Colonic mucosa (tissue), 4 donors: Measurements from ENCODE around the gene DNAH17. TPM values are rescaled to one million over a fixed set of nuclear protein-coding genes. Genes with fewer than 3 reads are reported as not detected.

Experiments used
- DNase-seq: peaks from one replicate; pipeline ENCODE4 v3.0.0-alpha.2; 2020
- H3K27ac ChIP-seq: fragments of 200-600 bp; one replicate; pipeline ENCODE4 v1.8.0; 2021
- H3K27me3 ChIP-seq: fragments of 200-600 bp; one replicate; pipeline ENCODE4 v1.8.0; 2021
- H3K36me3 ChIP-seq: fragments of 200-600 bp; one replicate; pipeline ENCODE4 v1.8.0; 2021
- H3K4me1 ChIP-seq: fragments of 200-600 bp; one replicate; pipeline ENCODE4 v1.8.0; 2021; ENCODE audit warnings: mild to moderate bottlenecking
- H3K4me3 ChIP-seq: fragments of 200-600 bp; one replicate; pipeline ENCODE4 v1.8.0; 2021
- H3K9ac ChIP-seq, 2 donors: one replicate each; pipeline ENCODE4 v1.7.0; 2013; ENCODE audit warnings: control low read depth in 2 of 2, low read depth in 2 of 2, low read length in 2 of 2
- H3K9me3 ChIP-seq: fragments of 200-600 bp; one replicate; pipeline ENCODE4 v1.8.0; 2021
- CTCF ChIP-seq: fragments of 200-600 bp; IDR thresholded peaks from one replicate; pipeline ENCODE4 v1.8.0; 2022; ENCODE audit warnings: antibody characterized with exemption, mild to moderate bottlenecking
- intact Hi-C: fragments of 100-400 bp; cut with DNase I; formaldehyde crosslinking; loops from one replicate; pipeline ENCODE4 v1.14.1; 2022
- total RNA-seq, 2 donors: library from RNA; stranded (reverse); fragmentation: NEBNext Ultra II Directional in 1 of 2; extraction: Animal tissue kit (Norgen Biotek cat#: 25700) in 1 of 2; gene quantifications; one replicate each; pipeline ENCODE4 v1.2.1, GENCODE V29; 2021
- donor health status: healthy.
- donor health status: DM: no; HTN: no; CAD: no.
- donor health status: DM: no; HTN: no; CAD: no.

DNAH17 gene
- total RNA-seq, 2 donors from 2014 or later = 0.05 to 0.19 TPM

DNA sequence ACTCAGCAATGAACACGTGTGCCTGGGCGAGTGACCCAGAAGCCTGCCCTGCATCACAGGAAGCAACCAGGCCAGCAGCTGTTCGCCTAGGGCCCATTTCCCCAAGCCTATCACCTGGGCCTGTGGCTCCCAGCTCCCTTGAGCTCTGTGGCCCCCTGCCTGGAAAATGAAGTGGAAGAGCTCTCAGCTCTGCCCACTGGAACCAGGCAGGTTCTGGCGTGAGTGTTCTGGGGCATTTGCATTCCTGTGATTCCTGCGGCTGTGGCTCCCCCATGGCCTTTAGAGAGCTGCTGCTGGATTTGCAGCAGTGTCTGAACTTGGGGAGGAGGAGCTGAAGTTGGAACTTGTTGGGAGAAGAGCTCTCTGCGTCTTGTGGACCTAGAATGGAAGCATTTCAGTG lies 175.9 kb downstream of the DNAH17 start:
- no peaks in the 10 kb centered on the region for H3K4me1 ChIP-seq
- no peak for DNase-seq
- peaks cover 57% of the 10 kb centered on the region for H3K36me3 ChIP-seq
- no peaks in the 10 kb centered on the region for H3K27me3 ChIP-seq
- no peaks in the 10 kb centered on the region for H3K9me3 ChIP-seq
- no peak overlapping the region for H3K9ac ChIP-seq
- no peak overlapping the region for H3K27ac ChIP-seq
- intact Hi-C loops = no loop called here
- no peak overlapping the region for H3K4me3 ChIP-seq
- TF ChIP-seq CTCF = no peak

GRCh38 chr17:78400581-78401240 lies 176.5 kb downstream of the DNAH17 start:
- TF ChIP-seq CTCF = no peak
- H3K9ac ChIP-seq = no peak overlapping the region
- intact Hi-C loops = no loop called here
- no peaks in the 10 kb centered on the region for H3K9me3 ChIP-seq
- no peaks in the 10 kb centered on the region for H3K4me1 ChIP-seq
- no peak for DNase-seq
- H3K4me3 ChIP-seq = no peak overlapping the region
- no peak overlapping the region for H3K27ac ChIP-seq
- no peaks in the 10 kb centered on the region for H3K27me3 ChIP-seq
- H3K36me3 ChIP-seq = peaks cover 59% of the 10 kb centered on the region

DNA sequence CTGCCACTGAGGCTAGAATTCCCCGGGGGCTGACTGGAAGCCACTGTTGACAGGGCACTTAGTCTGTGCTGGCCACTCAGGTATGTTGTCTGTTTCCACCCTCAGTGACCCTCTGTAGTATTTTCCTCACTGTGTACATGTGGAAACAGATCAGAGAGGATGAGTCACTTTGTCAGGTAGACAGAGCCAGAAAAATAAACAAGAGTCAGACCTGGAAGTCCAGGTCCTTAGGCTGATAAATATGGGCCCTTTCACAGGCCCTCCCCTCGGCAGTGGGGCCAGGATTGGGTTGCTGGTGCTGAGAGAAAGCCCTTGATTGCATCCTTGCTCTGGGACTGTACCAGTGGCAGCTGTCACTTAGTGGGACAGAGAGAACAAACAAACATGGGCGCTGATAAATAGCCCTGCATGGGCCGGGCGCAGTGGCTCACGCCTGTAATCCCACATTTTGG lies 177.5 kb downstream of the DNAH17 start:
- Histone ChIP-seq H3K36me3 (peaks cover 58% of the 10 kb centered on the region), H3K9me3 (no peaks in the 10 kb centered on the region)

DNA sequence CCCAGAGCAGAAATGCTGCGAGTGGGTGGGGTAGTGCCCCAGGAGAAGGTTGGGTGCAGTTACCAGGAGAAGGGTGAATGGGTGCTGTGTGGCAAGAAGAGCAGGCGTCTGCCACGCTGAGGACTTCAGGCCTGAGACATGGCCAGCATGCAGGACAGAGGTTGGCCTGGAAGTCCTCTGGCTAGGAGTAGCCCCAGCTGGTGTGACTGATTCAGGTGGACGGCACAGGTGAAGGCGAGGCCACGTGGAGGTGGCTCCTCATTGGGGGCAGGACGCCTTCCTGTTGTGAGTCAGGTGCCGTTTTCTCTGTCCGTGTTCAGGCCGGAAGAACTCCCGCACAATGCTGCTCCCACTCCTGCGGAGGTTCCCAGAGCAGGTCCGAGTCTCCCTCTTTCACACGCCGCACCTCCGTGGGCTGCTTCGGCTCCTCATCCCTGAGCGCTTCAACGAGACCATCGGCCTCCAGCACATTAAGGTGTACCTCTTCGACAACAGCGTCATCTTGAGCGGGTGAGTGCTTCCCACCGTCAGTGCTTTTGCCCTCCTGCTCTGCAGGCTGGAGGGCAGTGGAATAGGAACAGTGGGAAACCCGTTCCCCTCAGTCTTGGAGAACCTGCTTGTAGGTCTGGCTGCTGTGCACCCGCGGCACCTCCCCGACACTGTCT lies 178.0 kb downstream of the DNAH17 start:
- H3K36me3 ChIP-seq = peaks cover 53% of the 10 kb centered on the region
- TF ChIP-seq CTCF = no peak
- no peak overlapping the region for H3K9ac ChIP-seq
- no peaks in the 10 kb centered on the region for H3K27me3 ChIP-seq
- DNase-seq = no peak
- no peaks in the 10 kb centered on the region for H3K9me3 ChIP-seq
- no peak overlapping the region for H3K27ac ChIP-seq
- H3K4me1 ChIP-seq = no peaks in the 10 kb centered on the region
- H3K4me3 ChIP-seq = no peak overlapping the region
- intact Hi-C loops = no loop called here

More for the DNA sequence above, 177.5 kb downstream of the DNAH17 start:
- Histone ChIP-seq H3K27me3 (no peaks in the 10 kb centered on the region), H3K27ac (no peak overlapping the region), H3K4me3 (no peak overlapping the region), H3K9ac (no peak overlapping the region), H3K4me1 (no peaks in the 10 kb centered on the region)
- intact Hi-C loops = no loop called here
- TF ChIP-seq CTCF = no peak
- DNase-seq = no peak

DNA sequence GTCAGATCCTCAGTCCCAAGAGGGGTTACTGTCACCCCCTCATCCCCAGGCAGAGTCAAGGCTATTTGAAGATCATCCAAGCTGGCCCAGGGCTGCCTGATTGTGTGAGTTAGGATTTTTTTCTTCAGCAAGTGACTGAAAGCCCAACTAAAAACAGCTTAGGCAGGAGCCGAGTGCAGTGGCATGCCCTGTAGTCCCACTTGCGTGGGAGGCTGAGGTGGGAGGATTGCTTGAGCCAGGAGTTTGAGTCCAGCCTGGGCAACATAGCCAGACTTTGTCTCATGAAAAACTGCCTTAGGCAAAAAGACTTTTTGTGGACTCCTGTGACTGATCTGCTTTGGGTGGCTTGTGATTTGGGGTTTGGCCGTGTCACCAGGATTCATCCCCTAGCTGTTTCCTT lies 178.8 kb downstream of the DNAH17 start:
- Histone ChIP-seq H3K27ac (no peak overlapping the region), H3K4me1 (no peaks in the 10 kb centered on the region), H3K9ac (no peak overlapping the region), H3K27me3 (no peaks in the 10 kb centered on the region), H3K4me3 (no peak overlapping the region), H3K36me3 (peaks cover 45% of the 10 kb centered on the region), H3K9me3 (no peaks in the 10 kb centered on the region)
- no peak for DNase-seq
- intact Hi-C loops = no loop called here
- no peak for TF ChIP-seq CTCF
